Measurements from ENCODE around the gene STX1A.

DNA sequence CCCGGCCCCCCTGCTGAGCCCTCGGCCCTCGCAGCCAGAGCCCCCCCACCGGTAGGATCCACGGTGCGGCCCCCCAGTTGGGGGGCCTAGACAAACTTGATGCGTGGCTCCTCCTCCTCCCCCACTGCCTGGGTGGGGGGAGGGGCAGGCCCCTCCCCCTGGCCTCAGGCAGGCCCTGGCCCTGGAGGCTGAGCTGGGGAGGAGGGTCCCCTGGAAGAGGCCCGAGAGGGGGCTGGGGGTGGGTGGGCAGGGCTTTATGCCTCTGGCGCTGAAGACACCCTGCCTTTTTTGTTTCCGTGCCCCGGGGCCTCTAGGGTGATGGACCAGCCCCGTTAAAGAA, 48.2 kb downstream of the STX1A start:
- TF ChIP-seq, protein P1, sequence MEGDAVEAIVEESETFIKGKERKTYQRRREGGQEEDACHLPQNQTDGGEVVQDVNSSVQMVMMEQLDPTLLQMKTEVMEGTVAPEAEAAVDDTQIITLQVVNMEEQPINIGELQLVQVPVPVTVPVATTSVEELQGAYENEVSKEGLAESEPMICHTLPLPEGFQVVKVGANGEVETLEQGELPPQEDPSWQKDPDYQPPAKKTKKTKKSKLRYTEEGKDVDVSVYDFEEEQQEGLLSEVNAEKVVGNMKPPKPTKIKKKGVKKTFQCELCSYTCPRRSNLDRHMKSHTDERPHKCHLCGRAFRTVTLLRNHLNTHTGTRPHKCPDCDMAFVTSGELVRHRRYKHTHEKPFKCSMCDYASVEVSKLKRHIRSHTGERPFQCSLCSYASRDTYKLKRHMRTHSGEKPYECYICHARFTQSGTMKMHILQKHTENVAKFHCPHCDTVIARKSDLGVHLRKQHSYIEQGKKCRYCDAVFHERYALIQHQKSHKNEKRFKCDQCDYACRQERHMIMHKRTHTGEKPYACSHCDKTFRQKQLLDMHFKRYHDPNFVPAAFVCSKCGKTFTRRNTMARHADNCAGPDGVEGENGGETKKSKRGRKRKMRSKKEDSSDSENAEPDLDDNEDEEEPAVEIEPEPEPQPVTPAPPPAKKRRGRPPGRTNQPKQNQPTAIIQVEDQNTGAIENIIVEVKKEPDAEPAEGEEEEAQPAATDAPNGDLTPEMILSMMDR (IDR thresholded peaks at IDR 0.05; ENCODE audit: low read length), result no peak
- TF ChIP-seq EZH2 (IDR thresholded peaks at IDR 0.05; ENCODE audit: borderline replicate concordance, low read length), result no peak

All from OCI-LY1 (cell line).